Esophagus squamous epithelium (tissue), 5 donors: ENCODE data around the gene RPTOR. TPM values are rescaled to one million over a fixed set of nuclear protein-coding genes. Genes with fewer than 3 reads are reported as not detected.
A peak's percentile ranks its signal among the peaks of the same experiment; 100 is the strongest.

ENCODE experiments used
- DNase-seq: peaks from one replicate; lab custom pipeline; 2025; lab: John Stamatoyannopoulos, UW
- H3K27ac ChIP-seq, 4 donors: fragments of 200-600 bp; sonication (generic); one replicate each; pipeline ENCODE4 v1.5.1; 2016 to 2019; ENCODE audit warnings: mild to moderate bottlenecking in 1 of 4
- H3K27me3 ChIP-seq, 4 donors: fragments of 200-600 bp; sonication (generic); 1 replicate in 3 of 4; 2 replicates in 1 of 4; pipeline versions ENCODE4 v1.5.1 to v1.6.0; 2017 to 2021; ENCODE audit warnings: antibody characterized with exemption in 1 of 4
- H3K36me3 ChIP-seq, 3 donors: fragments of 200-600 bp; sonication (generic); one replicate each; pipeline ENCODE4 v1.5.1; 2016 to 2019
- H3K4me1 ChIP-seq, 3 donors: fragments of 200-600 bp; sonication (generic); one replicate each; pipeline ENCODE4 v1.5.1; 2017 to 2019
- H3K4me3 ChIP-seq, 4 donors: fragments of 200-600 bp; sonication (generic); 1 replicate in 3 of 4; 2 replicates in 1 of 4; pipeline ENCODE4 v1.5.1; 2016 to 2019; ENCODE audit warnings: mild to moderate bottlenecking in 2 of 4, moderate library complexity in 1 of 4
- H3K9me3 ChIP-seq, 3 donors: fragments of 200-600 bp; sonication (generic); one replicate each; pipeline ENCODE4 v1.5.1; 2016 to 2019
- CTCF ChIP-seq, 6 experiments: fragments of 450-650 bp in 4 of 6; fragments of 200-600 bp in 2 of 6; sonication (generic) in 2 of 6; IDR thresholded peaks; one replicate each; pipeline ENCODE4 v1.5.1; 2016 to 2019; ENCODE audit warnings: antibody characterized with exemption in 6 of 6, mild to moderate bottlenecking in 4 of 6, moderate library complexity in 4 of 6
- POLR2A ChIP-seq, 4 donors: fragments of 450-650 bp; IDR thresholded peaks; one replicate each; pipeline ENCODE4 v1.6.1; 2017; ENCODE audit warnings: antibody characterized with exemption in 4 of 4, mild to moderate bottlenecking in 4 of 4, moderate library complexity in 3 of 4
- WGBS, 2 donors: methylation state at CpG; one replicate each; pipeline ENCODE4 v1.1.5; 2018; 5-methylcytosine and 5-hydroxymethylcytosine counted together
- intact Hi-C: fragments of 100-400 bp; cut with DNase I; formaldehyde crosslinking; loops from one replicate; pipeline ENCODE4 v1.15.0; 2022
- total RNA-seq, 4 donors: library from RNA; depleted of rRNA; stranded (reverse); fragments of >200 nt; gene quantifications; one replicate each; pipeline ENCODE4 v1.1.0, GENCODE V29; 2016
- donor health status: DM: yes; HTN: yes; CAD: no.

Gene RPTOR
- total RNA-seq, 4 donors from 2014 or later = 11.7 to 27.8 (median 22.8) TPM

GRCh38 chr17:80979547-80980378 is 435.1 kb downstream of the RPTOR start:
- Histone ChIP-seq H3K4me3 (no peak overlapping the region), H3K27ac (no peak overlapping the region), H3K36me3 (no peaks in the 10 kb centered on the region), H3K4me1 (peaks cover 4 to 25% (median 8%) of the 10 kb centered on the region in 3 donors), H3K9me3 (no peaks in the 10 kb centered on the region), H3K27me3 (peaks cover 0 to 36% (median 0%) of the 10 kb centered on the region in 4 donors)
- 84 to 90% methylated on average over 11 to 13 of the region's 26 CpGs for WGBS, 2 donors
- TF ChIP-seq CTCF (IDR thresholded peaks at IDR 0.05) = no peak
- no peak for TF ChIP-seq POLR2A (IDR thresholded peaks at IDR 0.05)
- intact Hi-C loops = loop anchor here (10.0 kb wide), 1 partner anchor 115 kb away; no protein-coding TSS in a partner anchor
- DNase-seq = no peak

- 22 to 27% methylated on average over 6 to 7 of the region's 7 CpGs for WGBS, 2 donors
- no peaks in the 10 kb centered on the region for H3K36me3 ChIP-seq
- no peak for DNase-seq
- peaks cover 0 to 36% (median 0%) of the 10 kb centered on the region in 4 donors for H3K27me3 ChIP-seq
- H3K27ac ChIP-seq = no peak overlapping the region
- TF ChIP-seq CTCF (IDR thresholded peaks at IDR 0.05) = no peak
- intact Hi-C loops = loop anchor here (10.0 kb wide), 1 partner anchor 116 kb away; no protein-coding TSS in a partner anchor
- H3K9me3 ChIP-seq = no peaks in the 10 kb centered on the region
- H3K4me3 ChIP-seq = no peak overlapping the region
- H3K4me1 ChIP-seq = peaks cover 4 to 25% (median 8%) of the 10 kb centered on the region in 3 donors
Observed at GRCh38 chr17:80980397-80981061, 435.9 kb downstream of the RPTOR start.

- intact Hi-C loops = loop anchor here (10.0 kb wide), 1 partner anchor 116 kb away; no protein-coding TSS in a partner anchor
- TF ChIP-seq CTCF (IDR thresholded peaks at IDR 0.05) = peak; percentile 71 to 90 (median 80)
- no peak for TF ChIP-seq POLR2A (IDR thresholded peaks at IDR 0.05)
Observed at GRCh38 chr17:80981062-80981902, 436.6 kb downstream of the RPTOR start.

GRCh38 chr17:80981929-80982425 is 437.3 kb downstream of the RPTOR start:
- no peak overlapping the region for H3K27ac ChIP-seq
- 10 to 58% methylated on average over 2 to 6 of the region's 17 CpGs for WGBS, 2 donors
- H3K27me3 ChIP-seq = peaks cover 0 to 36% (median 0%) of the 10 kb centered on the region in 4 donors
- intact Hi-C loops = loop anchor here (10.0 kb wide), 1 partner anchor 117 kb away; no protein-coding TSS in a partner anchor
- H3K4me1 ChIP-seq = peaks cover 4 to 28% (median 8%) of the 10 kb centered on the region in 3 donors
- TF ChIP-seq POLR2A (IDR thresholded peaks at IDR 0.05) (no peak), CTCF (IDR thresholded peaks at IDR 0.05) (no peak)
- DNase-seq = no peak
- H3K9me3 ChIP-seq = no peaks in the 10 kb centered on the region
- H3K36me3 ChIP-seq = no peaks in the 10 kb centered on the region
- H3K4me3 ChIP-seq = no peak overlapping the region

More at GRCh38 chr17:80981062-80981902, 436.6 kb downstream of the RPTOR start:
- peak overlapping the region in 2 of 4 donors; percentile 10 to 24 for H3K4me3 ChIP-seq
- H3K36me3 ChIP-seq = no peaks in the 10 kb centered on the region
- H3K4me1 ChIP-seq = peaks cover 4 to 25% (median 8%) of the 10 kb centered on the region in 3 donors
- no peak for DNase-seq
- H3K27me3 ChIP-seq = peaks cover 0 to 36% (median 0%) of the 10 kb centered on the region in 4 donors
- WGBS, 2 donors = 11 to 12% methylated on average over 16 to 20 of the region's 65 CpGs
- H3K9me3 ChIP-seq = no peaks in the 10 kb centered on the region
- no peak overlapping the region for H3K27ac ChIP-seq
